ENCODE measurements around the gene LPP. TPM values are rescaled to one million over a fixed set of nuclear protein-coding genes. Genes with fewer than 3 reads are reported as not detected.

LPP gene
- total RNA-seq, 1 experiment from 2014 or later, result 22.1 TPM

DNA sequence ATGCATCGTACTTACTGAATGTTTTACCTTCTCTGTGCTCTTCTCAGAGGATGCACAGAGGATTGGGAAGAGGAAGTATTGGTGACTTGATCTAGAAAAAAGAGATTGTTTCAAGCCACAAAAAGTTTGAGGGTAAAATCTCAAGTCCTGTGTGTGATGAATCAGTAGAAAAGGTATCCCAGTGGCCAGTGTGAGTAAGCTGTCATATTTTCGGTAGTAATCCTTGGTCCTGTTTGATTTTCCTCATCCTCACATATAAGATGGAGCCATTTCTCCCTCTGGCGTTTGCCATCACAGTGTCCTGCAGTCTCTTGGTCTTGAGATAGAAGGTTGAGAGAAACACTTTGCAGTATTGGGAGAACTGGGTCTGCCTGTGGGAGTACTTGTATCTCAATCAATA lies 166.8 kb downstream of the LPP start:
- no peak for DNase-seq (ENCODE audit: extremely low read depth, low read depth)

DNA sequence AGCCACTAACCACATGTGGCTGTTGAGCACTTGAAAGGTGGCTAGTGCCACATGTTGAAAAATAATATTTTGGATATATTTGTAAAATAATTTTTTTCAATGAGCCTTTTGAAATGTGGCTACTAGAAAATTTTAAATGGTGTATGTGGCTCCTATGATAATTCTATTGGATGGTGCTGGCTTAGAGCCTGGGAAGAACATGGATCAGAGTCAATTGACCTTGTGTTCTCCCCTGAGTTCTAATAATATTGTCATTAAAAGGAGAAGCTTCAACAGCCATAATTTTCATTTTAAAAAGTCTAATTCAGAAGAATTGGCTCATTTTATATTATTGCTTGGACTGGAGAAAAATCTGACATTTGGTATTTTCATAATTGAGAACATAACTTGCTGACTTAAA lies 167.3 kb downstream of the LPP start:
- no peak for DNase-seq (ENCODE audit: extremely low read depth, low read depth)

DNA sequence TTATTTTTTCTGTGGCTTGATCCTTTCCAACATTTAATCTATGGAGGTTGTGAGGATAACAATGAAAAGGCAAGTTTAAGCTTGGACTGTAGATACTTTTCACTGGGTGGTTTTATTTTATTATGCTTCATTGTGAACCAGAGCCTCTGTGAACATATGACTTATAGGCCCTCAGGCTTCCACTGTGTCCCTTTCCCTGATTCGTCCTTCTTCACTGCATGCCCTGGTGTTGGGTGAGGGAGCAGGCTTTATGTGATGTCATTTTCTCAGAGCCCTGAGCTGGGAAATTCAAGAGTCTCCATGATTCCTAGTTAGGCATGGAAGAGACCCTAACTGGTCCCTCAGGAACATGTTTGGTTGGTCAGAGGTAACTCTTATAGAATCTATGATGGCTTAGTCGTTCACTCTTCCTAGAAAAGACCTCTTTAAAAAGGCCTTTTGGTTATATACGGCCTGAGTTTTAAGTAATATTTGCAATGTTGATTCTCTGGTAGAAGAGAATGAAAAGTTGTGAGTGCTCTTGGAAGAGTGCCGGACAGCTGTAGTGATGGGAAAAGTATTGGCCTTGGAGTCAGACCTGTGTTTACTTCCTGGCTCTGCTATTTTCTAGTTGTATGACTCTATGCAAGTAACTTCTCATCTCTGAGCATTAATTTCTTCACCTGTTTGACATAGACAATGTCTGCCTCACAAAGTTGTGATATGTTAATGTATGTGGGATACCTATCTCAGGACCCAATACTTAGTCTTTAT lies 168.4 kb downstream of the LPP start:
- DNase-seq (ENCODE audit: extremely low read depth, low read depth), result no peak

DNA sequence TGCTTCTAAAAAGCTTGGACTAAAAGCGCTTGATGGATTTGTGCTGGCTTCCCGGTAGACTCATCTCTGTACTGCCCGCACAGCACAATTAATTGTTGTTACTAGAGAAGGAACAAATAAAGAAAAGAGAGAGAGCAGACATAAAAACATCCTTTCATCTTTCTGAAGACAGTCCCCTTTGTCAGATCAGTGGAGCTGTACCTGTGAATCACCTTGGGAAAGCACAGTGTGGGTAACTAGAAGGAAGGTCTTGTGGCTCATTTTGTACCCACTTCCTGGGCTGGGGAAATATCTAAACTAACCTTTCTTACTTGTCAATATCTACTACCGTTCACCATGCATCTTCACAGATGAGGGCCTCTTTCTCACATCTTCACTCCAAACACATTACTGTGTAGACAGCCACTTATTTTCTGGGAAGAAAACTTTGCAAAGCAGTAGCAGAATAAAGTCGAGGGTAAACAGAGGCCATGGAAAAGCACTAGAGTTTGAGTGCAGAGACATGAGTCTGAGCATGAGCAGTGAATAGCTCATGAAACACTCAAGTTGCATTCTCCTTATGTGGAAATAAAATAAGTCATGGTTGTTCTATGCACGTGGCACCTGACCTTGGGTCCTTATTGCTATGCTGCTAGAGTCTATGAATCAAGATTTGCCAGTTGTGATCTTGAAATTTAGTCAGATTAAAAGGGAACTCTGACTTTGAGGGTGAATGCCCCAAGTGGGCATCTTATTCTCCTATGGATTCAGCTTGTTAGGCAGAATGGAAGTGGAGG lies 169.3 kb downstream of the LPP start:
- no peak for DNase-seq (ENCODE audit: extremely low read depth, low read depth)

DNA sequence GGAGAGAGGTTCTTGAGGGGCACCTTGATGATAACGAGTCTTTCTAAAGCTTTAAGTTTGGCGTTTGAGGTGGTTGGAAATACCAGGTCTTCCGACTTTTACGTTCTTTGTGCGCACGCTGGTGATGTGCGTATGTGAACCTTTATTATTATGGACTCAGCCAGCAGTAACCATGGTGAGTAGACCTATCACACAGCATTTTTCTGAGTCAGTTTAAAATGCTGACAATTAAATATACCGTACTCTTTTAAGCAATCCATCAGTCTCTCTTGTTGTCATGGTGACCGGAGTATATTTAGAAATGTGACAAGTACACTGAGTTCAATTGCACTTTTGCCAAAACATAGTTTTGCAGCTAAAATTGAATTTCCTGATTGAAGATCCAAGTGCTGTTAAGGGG lies 172.2 kb downstream of the LPP start:
- DNase-seq (ENCODE audit: extremely low read depth, low read depth), result no peak

DNA sequence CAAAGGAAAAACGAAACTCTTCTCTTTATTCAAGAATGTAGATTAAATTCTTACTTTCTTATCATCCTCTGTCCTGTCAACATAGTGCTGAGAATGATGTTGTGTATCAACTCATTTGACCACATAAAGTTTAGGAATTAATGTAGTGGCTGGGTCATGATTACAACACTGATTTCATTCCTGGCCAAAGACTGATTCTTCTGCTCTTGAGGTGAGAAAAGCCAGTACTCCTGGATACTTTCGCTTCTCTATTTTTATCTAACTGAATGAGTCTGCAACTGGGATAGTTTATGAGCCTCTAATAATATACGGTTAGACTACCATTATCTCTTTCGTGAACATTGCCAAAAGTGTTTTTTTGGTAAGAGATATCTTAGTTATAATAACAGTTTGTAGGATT lies 173.0 kb downstream of the LPP start:
- no peak for DNase-seq (ENCODE audit: extremely low read depth, low read depth)

DNA sequence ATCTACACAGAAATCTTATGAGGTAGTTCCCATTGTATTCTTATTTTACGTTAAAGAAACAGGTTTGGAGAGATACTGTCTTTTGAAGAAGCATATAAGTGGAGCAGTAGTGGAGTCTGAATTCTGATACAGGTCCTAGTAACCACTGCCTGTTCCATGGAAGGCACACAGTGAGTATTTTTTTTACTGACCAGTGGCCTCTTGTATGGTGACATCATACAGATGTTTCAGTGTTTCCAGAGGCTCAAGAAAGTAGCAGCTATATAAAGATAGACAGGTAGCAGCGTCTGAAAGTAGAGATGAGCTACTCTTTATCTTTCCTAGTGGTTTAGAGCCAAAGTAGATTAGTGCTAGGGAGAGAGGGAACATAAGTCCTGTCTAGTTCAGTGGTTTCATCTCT lies 173.5 kb downstream of the LPP start:
- DNase-seq (ENCODE audit: extremely low read depth, low read depth), result no peak

DNA sequence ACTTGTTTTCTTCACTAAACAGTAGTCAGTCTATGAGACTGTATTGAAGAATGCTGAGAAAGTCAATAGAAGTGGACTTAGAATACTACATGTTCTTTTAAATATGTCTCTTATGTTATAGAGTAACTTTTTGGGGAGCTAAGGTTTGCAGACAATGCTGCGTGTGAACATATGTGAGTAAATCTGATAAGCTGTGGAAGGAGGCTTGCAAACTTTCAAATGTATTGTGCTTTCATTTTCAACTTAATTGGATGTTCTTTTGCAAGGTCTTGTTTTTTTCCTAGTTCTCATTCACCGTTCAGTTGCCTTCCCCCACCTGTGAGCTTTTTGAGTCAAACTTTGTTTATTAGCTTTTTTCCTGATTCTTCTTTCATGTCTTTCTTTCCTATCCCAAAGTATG lies 176.2 kb downstream of the LPP start:
- no peak for DNase-seq (ENCODE audit: extremely low read depth, low read depth)

DNA sequence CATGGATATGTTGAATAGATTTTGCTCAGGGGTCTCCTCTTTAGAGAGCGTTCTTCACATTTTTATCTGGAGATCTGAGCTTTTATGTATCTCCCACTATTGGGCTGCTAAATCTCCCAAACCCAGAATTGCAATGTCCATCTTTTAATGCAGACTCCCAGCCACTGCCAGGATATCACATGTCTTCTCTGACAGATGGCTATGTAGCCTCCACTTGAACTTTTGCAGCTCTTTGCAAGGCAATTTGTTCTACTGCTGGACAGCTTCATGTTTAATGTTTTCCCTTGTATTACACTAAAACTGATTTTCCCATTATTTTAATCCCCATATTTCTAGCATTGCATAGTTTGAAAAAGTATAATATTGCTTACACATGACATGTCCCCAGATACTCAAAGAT lies 177.2 kb downstream of the LPP start:
- DNase-seq (ENCODE audit: extremely low read depth, low read depth), result no peak

DNA sequence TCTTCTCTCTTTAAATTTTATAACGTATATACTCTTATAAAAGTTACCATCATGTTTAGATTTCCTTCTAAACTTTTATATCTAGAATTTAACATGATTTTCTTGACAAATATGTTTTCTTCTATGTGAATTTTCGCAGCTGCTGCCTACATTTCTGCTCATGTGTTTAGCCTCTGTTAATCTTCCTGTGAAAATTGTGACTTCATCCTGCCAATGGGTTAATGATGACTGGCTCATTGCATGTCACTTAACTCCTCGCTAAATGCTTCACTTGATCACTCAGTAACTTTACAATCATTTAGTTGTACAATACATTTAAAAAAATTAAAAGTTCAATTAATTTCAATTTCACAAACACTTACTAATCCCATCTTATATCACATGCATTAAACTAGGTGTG lies 178.1 kb downstream of the LPP start:
- DNase-seq (ENCODE audit: extremely low read depth, low read depth), result no peak

DNA sequence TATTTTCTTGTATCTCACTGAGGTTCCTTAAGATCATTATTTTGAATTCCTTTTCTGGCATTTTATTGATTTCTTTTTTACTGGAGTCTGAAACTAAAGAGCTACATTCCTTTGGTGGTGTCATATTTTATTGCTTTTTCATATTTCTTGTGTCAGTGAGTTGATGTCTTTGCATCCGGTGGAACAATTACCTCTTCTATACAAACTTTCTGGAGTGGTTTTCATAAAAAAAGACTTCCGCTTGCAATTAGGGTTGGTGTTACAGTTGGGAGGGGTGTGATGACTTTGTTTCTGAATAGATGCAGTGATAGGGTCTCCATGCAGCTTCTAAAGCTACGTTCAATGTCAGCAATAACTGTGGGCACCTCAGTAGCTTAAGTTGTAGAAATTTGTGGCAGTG lies 181.7 kb downstream of the LPP start:
- no peak for DNase-seq (ENCODE audit: extremely low read depth, low read depth)

DNA sequence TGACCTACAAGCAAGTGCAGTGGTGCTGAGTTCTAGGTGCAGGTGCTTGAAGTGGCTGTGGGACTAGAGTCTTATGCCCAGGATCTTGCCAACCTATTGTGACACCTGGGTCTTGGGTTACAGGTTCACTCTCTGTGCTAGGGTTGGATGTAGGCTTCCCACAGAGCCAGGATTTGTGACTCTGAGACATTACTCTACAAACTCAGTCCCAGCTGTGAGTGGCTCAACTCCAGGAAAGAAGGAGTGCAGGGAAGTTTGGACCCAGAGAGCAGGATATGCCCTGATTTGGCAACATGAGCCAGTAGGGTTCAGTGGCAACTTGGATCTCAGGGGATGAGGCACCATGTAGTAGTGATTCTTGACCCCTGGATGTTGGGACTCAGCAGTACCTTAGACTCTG lies 182.2 kb downstream of the LPP start:
- DNase-seq (ENCODE audit: extremely low read depth, low read depth), result no peak

DNA sequence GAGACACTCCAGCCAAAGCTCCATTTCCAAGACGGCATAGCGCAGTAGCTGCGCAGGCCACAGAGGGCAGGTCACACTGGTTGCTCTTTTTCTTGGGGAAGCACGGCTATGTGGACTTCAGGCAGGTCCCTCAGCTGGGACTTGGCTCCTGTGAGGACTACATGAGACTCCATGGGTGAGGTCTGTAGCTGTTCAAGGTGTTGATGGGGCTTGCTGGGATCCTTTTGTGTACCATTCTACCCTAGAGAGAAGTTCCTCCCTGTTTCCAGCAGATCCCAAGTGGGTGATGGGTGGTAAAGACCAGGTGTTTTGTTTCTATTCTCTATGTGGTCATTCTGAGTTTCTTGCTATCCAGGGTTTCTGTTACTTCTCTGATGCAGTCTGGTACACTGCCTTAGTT lies 183.3 kb downstream of the LPP start:
- no peak for DNase-seq (ENCODE audit: extremely low read depth, low read depth)

DNA sequence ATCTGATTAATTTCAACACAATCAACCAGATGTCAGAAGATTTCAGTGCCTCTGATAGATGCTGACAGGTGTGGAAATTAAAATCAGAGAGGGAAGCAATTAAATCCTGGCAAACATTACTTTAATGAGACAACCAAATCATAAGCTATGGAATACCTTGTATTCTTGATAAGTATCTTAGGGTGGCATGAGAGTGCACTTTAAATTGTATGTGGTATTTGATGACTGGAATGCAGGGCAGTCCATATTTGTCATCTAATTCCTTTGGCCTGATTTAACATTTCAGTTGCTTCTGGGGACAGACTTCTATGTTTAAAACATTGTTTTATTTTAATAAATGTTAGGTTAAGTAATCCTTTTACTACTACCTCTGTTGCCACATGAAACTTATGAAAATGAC lies 184.1 kb downstream of the LPP start:
- DNase-seq (ENCODE audit: extremely low read depth, low read depth), result no peak

DNA sequence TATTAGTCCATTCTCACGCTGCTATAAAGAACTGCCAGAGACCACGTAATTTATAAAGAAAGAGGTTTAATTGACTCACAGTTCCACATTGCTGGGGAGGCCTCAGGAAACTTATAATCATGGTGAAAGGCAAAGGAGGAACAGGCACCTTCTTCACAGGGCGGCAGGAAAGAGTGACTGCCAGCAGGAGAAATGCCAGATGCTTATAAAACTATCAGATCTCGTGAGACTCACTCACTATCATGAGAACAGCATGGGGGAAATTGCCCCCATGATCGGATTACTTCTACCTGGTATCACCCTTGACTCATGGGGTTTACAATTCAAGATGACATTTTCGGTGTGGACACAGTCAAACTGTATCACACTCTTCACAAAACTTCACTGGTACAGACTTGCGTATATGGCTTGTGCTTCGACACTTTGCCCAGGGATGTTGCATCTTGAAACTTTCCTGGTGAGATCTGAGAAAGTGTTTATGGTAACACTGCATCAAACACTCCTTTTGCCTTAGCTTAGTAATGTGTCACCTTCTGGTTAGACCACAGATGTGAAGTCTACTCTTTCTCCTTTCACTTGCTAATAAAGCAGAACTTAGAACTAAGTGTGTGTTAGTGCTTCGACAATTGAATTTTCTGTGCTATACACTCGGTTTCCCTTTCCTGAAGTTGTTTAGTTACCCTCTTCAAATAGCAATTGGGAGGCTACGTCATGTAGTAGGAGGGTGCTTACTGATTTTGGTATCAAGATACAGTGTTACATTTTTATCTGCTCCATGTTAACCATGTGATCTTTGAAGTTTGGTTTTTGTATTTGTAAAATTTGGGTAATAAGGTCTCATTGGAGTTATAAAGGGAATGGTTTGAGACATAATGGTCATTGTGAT lies 185.7 kb downstream of the LPP start:
- DNase-seq (ENCODE audit: extremely low read depth, low read depth), result no peak

DNA sequence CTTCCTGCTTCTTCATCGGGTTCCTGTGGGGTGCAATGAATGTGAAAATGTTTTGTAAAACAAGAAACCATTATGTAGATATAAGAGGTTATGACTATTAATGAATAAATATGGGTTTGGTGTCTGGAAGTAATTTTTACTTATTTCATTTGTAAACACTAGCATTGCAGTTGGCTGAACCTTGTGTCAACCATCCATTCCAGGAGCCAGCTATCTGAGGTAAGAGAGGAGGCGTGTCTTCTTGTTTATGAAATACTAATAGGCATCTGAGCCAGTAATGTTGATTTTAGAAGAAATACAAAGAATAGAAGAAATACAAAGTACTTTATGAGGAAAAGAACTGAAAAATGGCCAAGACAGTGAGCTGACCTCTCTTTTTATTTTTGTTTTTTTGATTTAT lies 187.5 kb downstream of the LPP start:
- no peak for DNase-seq (ENCODE audit: extremely low read depth, low read depth)

DNA sequence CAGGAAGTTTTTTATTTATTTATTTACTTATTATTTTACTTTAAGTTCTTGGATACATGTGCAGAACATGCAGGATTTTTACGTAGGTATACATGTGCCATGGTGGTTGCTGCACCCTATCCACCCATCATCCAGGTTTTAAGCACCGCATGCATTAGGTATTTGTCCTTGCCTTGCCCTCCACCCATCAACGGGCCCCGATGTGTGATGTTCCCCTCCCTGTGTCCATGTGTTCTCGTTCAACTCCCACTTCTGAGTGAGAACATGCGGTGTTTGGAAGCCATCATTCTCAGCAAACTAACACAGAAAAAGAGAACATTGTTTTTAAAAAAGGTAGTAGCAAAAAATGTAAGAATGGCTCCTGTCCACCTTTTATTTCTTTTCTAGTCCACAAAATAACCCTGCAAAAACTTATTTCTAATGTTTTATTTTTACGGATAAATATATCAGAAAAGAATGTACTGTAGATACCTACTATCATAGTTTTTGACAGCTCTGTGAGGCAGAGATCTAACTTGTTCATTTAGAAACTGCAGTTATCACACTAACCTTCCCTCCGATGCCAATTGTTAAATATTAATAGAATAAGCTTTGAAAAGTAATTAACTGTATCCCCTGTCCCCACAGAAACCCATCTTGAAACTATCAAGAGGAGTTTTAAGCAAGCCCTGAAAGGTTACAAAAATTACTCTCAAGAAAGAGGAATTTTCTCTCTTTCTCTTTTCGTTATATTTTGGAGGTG lies 189.2 kb downstream of the LPP start:
- DNase-seq (ENCODE audit: extremely low read depth, low read depth), result no peak

DNA sequence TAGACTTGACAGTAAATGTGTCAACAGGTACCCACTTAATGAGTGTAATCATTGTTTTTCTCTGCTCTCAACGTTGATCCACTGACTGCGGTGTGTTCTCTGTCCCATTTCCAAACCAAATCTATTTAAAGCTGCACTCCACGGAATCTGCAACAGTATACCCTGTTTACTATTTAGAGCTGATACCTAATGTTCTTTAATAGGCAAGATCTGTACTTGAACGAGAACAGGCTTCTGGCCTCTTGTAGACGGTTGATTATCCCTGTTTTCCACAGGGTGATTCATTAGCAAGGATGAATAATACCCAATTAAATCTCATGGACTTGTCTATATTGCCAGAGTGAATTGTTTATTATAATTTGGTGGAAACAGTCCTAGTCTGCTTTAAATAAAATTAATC lies 189.9 kb downstream of the LPP start:
- DNase-seq (ENCODE audit: extremely low read depth, low read depth), result no peak

DNA sequence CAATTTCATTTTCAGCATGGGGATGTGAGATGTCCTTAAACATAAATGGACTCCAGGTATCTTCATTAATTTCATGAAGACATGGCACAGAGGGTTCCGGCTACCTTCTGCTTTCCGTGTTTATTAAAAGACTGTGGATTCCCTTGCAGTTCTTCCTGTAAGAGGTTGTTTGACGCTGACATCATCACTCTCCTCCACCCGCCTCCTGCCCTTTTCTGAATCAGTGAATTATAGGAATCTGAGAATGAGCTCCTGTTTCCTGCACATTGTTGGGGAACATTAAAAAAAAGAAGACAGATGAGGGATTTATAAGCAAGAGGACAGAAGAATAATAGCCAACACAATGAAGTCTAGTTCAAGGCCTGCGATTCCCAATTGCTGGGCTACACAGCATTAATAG lies 191.3 kb downstream of the LPP start:
- no peak for DNase-seq (ENCODE audit: extremely low read depth, low read depth)

DNA sequence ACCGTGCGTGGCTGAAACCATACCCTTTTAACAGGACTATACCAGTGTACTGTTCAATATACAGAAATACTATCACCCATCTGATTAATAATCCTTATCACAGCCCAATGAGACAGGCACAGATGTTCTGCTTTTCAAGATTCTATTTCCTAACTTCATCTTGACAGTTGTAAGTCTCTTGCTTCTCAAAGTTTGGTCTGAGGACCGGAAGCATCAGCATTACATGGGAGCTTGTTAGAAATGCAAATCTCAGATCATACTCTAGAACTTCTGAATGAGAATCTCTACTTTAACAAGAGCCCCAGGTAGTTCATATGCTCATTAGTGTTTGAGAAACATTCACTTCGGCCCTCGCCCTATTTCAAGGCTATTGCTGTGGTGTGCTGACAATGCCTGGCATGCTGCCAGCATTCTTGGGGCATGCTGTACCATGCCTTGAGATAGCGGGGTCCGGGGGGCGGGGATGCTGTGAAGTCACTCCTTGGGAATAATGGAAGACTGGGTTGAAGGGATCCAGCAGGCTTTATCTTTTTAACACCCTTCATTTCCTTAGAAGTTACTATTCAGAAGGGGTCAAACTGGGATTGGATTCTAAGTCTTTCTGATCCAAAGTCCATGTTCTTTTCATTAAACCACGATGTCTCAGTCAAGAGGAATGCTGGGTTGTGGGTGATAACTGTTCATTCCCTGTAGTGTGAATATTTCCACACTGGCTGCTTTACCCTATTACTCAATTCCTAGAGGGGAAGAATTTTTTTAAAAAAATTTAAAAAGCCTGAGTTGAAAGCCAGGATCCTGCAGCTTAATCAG lies 194.7 kb downstream of the LPP start:
- DNase-seq (ENCODE audit: extremely low read depth, low read depth), result no peak
